ENCODE measurements around the gene RTL10.

GRCh38 chr22:19821523-19822300 lies 33.0 kb downstream of the RTL10 start:
- TF ChIP-seq CTCF (IDR thresholded peaks at IDR 0.05) (no peak), POLR2A (IDR thresholded peaks at IDR 0.05) (no peak)
